IMR-90 (cell line): ENCODE measurements around the gene NET1. TPM values are rescaled to one million over a fixed set of nuclear protein-coding genes. Genes with fewer than 3 reads are reported as not detected.

Source experiments
- ATAC-seq: fragments of 200-7000 bp; cut with Tn5 transposase; 2 replicates; pipeline ENCODE4 v1.9.1; 2020; ENCODE audit warnings: low read depth, mild to moderate bottlenecking, moderate library complexity
- BruUV-seq: library from RNA; stranded (reverse); fragments of 400-500 nt; replicated peaks from 2 replicates; lab custom pipeline; 2021; lab: Mats Ljungman, UMichigan
- CTCF ChIA-PET: fragments of 300-600 bp; formaldehyde crosslinking; extraction: SDS; loops from one replicate; lab custom pipeline; 2021; ENCODE audit warnings: antibody characterized with exemption; lab: Yijun Ruan, JAX
- POLR2A ChIA-PET: fragments of 300-600 bp; sonication (Branson Sonifier 250); formaldehyde crosslinking; loops from one replicate; lab custom pipeline; 2022; ENCODE audit warnings: antibody characterized with exemption; ENCODE audit not compliant: unreplicated experiment; lab: Charles Lee
- DNase-seq: peaks from one replicate; pipeline ENCODE4 v3.0.0; 2013
- H2AFZ ChIP-seq: replicated peaks from 2 replicates; pipeline ENCODE3; 2013; ENCODE audit warnings: low read length, mild to moderate bottlenecking; ENCODE audit not compliant: poor library complexity
- H2AK5ac ChIP-seq: 2 replicates; pipeline ENCODE4 v1.6.1; 2013; ENCODE audit warnings: low read depth, low read length, inconsistent platforms
- H2AK9ac ChIP-seq: replicated peaks from 2 replicates; pipeline ENCODE3; 2013; ENCODE audit warnings: mild to moderate bottlenecking, low read depth, low read length, moderate library complexity; ENCODE audit not compliant: poor library complexity
- H2BK120ac ChIP-seq: 2 replicates; pipeline ENCODE4 v1.6.1; 2013; ENCODE audit warnings: low read depth, low read length, inconsistent platforms
- H2BK15ac ChIP-seq: 3 replicates; pipeline ENCODE4 v1.6.1; 2013; ENCODE audit warnings: low read depth, low read length, inconsistent platforms
- H2BK20ac ChIP-seq: 2 replicates; pipeline ENCODE4 v1.6.1; 2013; ENCODE audit warnings: low read depth, mild to moderate bottlenecking, inconsistent platforms, low read length, moderate library complexity
- H2BK5ac ChIP-seq: 2 replicates; pipeline ENCODE4 v1.6.1; 2013; ENCODE audit warnings: mild to moderate bottlenecking, low read depth, low read length, inconsistent platforms; ENCODE audit not compliant: poor library complexity, severe bottlenecking
- H3K14ac ChIP-seq: replicated peaks from 2 replicates; pipeline ENCODE4 v1.6.1; 2013; ENCODE audit warnings: low read depth, low read length, inconsistent platforms
- H3K18ac ChIP-seq: 2 replicates; pipeline ENCODE4 v1.6.1; 2013; ENCODE audit warnings: low read depth, low read length, control low read depth
- H3K23ac ChIP-seq: 2 replicates; pipeline ENCODE4 v1.6.1; 2013; ENCODE audit warnings: low read depth, low read length, inconsistent platforms
- H3K27ac ChIP-seq: 2 replicates; pipeline ENCODE4 v1.5.1; 2013; ENCODE audit warnings: mild to moderate bottlenecking, control low read depth, low read length; ENCODE audit not compliant: insufficient read depth
- H3K27me3 ChIP-seq: 2 replicates; pipeline ENCODE4 v1.6.1; 2013; ENCODE audit warnings: low read length; ENCODE audit not compliant: control insufficient read depth, insufficient read depth
- H3K36me3 ChIP-seq: 2 replicates; pipeline ENCODE4 v1.6.1; 2013; ENCODE audit warnings: low read length, mixed read lengths; ENCODE audit not compliant: control insufficient read depth, insufficient read depth
- H3K4ac ChIP-seq: 2 replicates; pipeline ENCODE4 v1.6.1; 2013; ENCODE audit warnings: low read depth, low read length, inconsistent platforms
- H3K4me1 ChIP-seq: 2 replicates; pipeline ENCODE4 v1.6.1; 2013; ENCODE audit warnings: low read length, mixed read lengths; ENCODE audit not compliant: control insufficient read depth, insufficient read depth
- H3K4me2 ChIP-seq: 2 replicates; pipeline ENCODE4 v1.6.1; 2013; ENCODE audit warnings: low read depth, mild to moderate bottlenecking, control low read depth, low read length, moderate library complexity
- H3K4me3 ChIP-seq: 2 replicates; pipeline ENCODE4 v1.5.1; 2013; ENCODE audit warnings: low read depth, mild to moderate bottlenecking, control low read depth, low read length, moderate library complexity; ENCODE audit not compliant: insufficient read depth
- H3K56ac ChIP-seq: 2 replicates; pipeline ENCODE4 v1.6.1; 2013; ENCODE audit warnings: low read length, inconsistent platforms; ENCODE audit not compliant: insufficient read depth; ENCODE audit errors: extremely low read depth
- H3K79me1 ChIP-seq, 2 experiments: 2 replicates each; pipeline ENCODE4 v1.6.1; 2013; ENCODE audit warnings: low read length in 2 of 2, inconsistent platforms in 1 of 2, low read depth in 1 of 2
- H3K9ac ChIP-seq: 2 replicates; pipeline ENCODE4 v1.6.1; 2013; ENCODE audit warnings: low read depth, low read length, control low read depth
- H3K9me1 ChIP-seq: 2 replicates; pipeline ENCODE4 v1.6.1; 2013; ENCODE audit warnings: low read length, inconsistent platforms; ENCODE audit not compliant: insufficient read depth
- H3K9me3 ChIP-seq: 2 replicates; pipeline ENCODE4 v1.6.1; 2013; ENCODE audit warnings: low read length; ENCODE audit not compliant: control insufficient read depth, insufficient read depth
- H4K20me1 ChIP-seq: 2 replicates; pipeline ENCODE4 v1.6.1; 2013; ENCODE audit warnings: low read length, inconsistent platforms; ENCODE audit not compliant: insufficient read depth
- H4K5ac ChIP-seq: 2 replicates; pipeline ENCODE4 v1.6.1; 2013; ENCODE audit warnings: mild to moderate bottlenecking, low read depth, low read length, control low read depth
- H4K8ac ChIP-seq, 2 experiments: 2 replicates each; pipeline ENCODE4 v1.6.1; 2013; ENCODE audit warnings: low read depth in 2 of 2, low read length in 2 of 2, control low read depth in 1 of 2, inconsistent platforms in 1 of 2
- H4K91ac ChIP-seq: 2 replicates; pipeline ENCODE4 v1.6.1; 2013; ENCODE audit warnings: low read depth, low read length, inconsistent platforms; ENCODE audit not compliant: insufficient read depth
- BHLHE40 ChIP-seq: fragments of 150-350 bp; IDR thresholded peaks from 2 replicates; pipeline ENCODE4 v1.6.1; 2016; ENCODE audit warnings: mild to moderate bottlenecking, low read depth, low read length
- CEBPB ChIP-seq: IDR thresholded peaks from 2 replicates; pipeline ENCODE4 v1.6.1; 2012; ENCODE audit warnings: low read depth, low read length, improper control_type of control experiment
- CHD1 ChIP-seq: IDR thresholded peaks from 2 replicates; pipeline ENCODE4 v1.6.1; 2012; ENCODE audit warnings: low read depth, low read length, improper control_type of control experiment
- CTCF ChIP-seq: conservative IDR thresholded peaks from 2 replicates; pipeline ENCODE4 v1.5.1; 2012; ENCODE audit warnings: mild to moderate bottlenecking, low read depth, low read length, improper control_type of control experiment
- ELK1 ChIP-seq: fragments of 150-350 bp; IDR thresholded peaks from 2 replicates; pipeline ENCODE4 v1.6.1; 2016; ENCODE audit warnings: low read depth, mild to moderate bottlenecking, low read length, moderate library complexity, borderline replicate concordance
- FOS ChIP-seq: fragments of 150-350 bp; IDR thresholded peaks from 2 replicates; pipeline ENCODE4 v1.6.1; 2016; ENCODE audit warnings: low read depth, low read length
- MAFK ChIP-seq: IDR thresholded peaks from 2 replicates; pipeline ENCODE4 v1.6.1; 2012; ENCODE audit warnings: low read depth, low read length, improper control_type of control experiment
- MAZ ChIP-seq: IDR thresholded peaks from 2 replicates; pipeline ENCODE4 v1.6.1; 2012; ENCODE audit warnings: low read depth, mild to moderate bottlenecking, low read length, improper control_type of control experiment, moderate library complexity, borderline replicate concordance
- MXI1 ChIP-seq: IDR thresholded peaks from 2 replicates; pipeline ENCODE4 v1.6.1; 2012; ENCODE audit warnings: low read depth, mild to moderate bottlenecking, low read length, moderate library complexity, borderline replicate concordance
- POLR2A ChIP-seq: IDR thresholded peaks from 2 replicates; pipeline ENCODE4 v1.6.1; 2012; ENCODE audit warnings: mild to moderate bottlenecking, low read depth, low read length
- RAD21 ChIP-seq: IDR thresholded peaks from 2 replicates; pipeline ENCODE4 v1.6.1; 2012; ENCODE audit warnings: low read length, improper control_type of control experiment
- RCOR1 ChIP-seq: IDR thresholded peaks from 2 replicates; pipeline ENCODE4 v1.6.1; 2012; ENCODE audit warnings: mild to moderate bottlenecking, low read length, improper control_type of control experiment; ENCODE audit not compliant: insufficient replicate concordance
- RFX5 ChIP-seq: IDR thresholded peaks from 2 replicates; pipeline ENCODE4 v1.8.0; 2012; ENCODE audit warnings: low read depth, mild to moderate bottlenecking, low read length, moderate library complexity
- SMC3 ChIP-seq: fragments of 150-350 bp; IDR thresholded peaks from 2 replicates; pipeline ENCODE4 v1.6.1; 2016; ENCODE audit warnings: low read depth, mild to moderate bottlenecking, antibody characterized with exemption, low read length, moderate library complexity
- WGBS, 2 experiments: methylation state at CpG; one replicate each; pipeline versions ENCODE4 v1.1.5 to v1.1.7; 2013; ENCODE audit warnings: missing lambda C conversion rate in 2 of 2; ENCODE audit not compliant: insufficient read length in 1 of 2; ENCODE audit errors: extremely low coverage in 2 of 2; 5-methylcytosine and 5-hydroxymethylcytosine counted together
- dilution Hi-C: fragments of 300-500 bp; cut with HindIII; formaldehyde crosslinking; loops from one replicate; pipeline ENCODE4 v1.14.3; 2018; ENCODE audit warnings: low sequenced_read_pairs; ENCODE audit not compliant: unreplicated experiment
- in situ Hi-C: fragments of 300-500 bp; cut with MboI; formaldehyde crosslinking; loops from 3 replicates; pipeline ENCODE4 v1.14.3; 2019; ENCODE audit warnings: low sequenced_read_pairs, inconsistent platforms, mixed read lengths
- intact Hi-C: fragments of 100-400 bp; cut with micrococcal nuclease; formaldehyde crosslinking; loops from 2 replicates; pipeline ENCODE4 v1.10.0; 2022
- polyA plus RNA-seq, 3 experiments: library from polyadenylated mRNA; depleted of rRNA; stranded (reverse); fragments of >200 nt; gene quantifications; 2 replicates each; pipeline ENCODE4 v1.2.3, GENCODE V29; 2012; ENCODE audit warnings: low replicate concordance in 1 of 3
- total RNA-seq: library from RNA; depleted of rRNA; stranded (reverse); fragments of >200 nt; gene quantifications from 2 replicates; pipeline ENCODE4 v1.2.3, GENCODE V29; 2012
- TF ChIP-seq, protein P1 (sequence below): fragments of 150-350 bp; IDR thresholded peaks from 2 replicates; pipeline ENCODE4 v1.6.1; 2017; ENCODE audit warnings: mild to moderate bottlenecking, antibody characterized with exemption, low read length, low read depth

NET1 gene
- total and polyA plus RNA-seq, 2 of the 4 experiments (the other 2 are of a cell fraction) = 20.0 to 54.7 TPM

DNA sequence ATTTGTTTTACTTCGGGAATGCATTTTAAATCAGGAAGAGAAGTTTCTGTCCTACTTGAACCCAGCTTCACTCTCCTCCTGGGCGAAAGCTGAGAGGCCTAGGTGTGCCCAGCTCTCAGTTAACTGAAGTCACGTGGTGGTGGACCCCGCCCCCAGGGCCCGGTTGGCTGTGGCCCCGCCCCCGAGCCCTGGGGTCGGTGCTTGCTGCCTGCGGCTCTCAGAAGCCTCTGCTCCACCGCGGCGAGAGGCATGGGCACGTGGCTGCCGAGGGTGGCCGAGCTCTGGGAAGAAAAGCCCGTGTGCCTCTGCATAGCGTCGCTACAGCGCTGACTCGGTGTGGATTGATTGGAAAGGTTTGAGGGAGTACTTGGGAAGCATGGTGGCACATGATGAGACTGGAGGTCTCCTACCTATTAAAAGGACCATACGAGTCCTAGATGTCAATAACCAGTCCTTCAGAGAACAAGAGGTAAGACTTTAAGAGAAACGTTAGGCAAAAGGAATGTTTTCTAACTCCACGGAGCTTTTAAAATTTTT lies 34.1 kb downstream of the NET1 start:
- Histone ChIP-seq H2BK5ac (peak overlapping the region; percentile 92), H3K27ac (peak overlapping the region; percentile 74), H2AK9ac (peak overlapping the region; percentile 92), H4K5ac (peak overlapping the region; percentile 77), H3K4me1 (peaks cover 5% of the 10 kb centered on the region; the same call in 1 of the 2 replicates), H4K20me1 (no peaks in the 10 kb centered on the region), H3K9ac (peak overlapping the region; percentile 88), H3K18ac (peak overlapping the region; percentile 87), H3K27me3 (no peaks in the 10 kb centered on the region), H4K91ac (peak overlapping the region; percentile 40), H2AFZ (peak overlapping the region; percentile 89), H3K9me3 (no peaks in the 10 kb centered on the region), H3K79me1 (peaks cover 7 to 38% of the 10 kb centered on the region in 2 experiments), H3K4me3 (peak overlapping the region; percentile 64), H3K14ac (peak overlapping the region; percentile 91), H2BK20ac (peak overlapping the region; percentile 71), H2BK120ac (peak overlapping the region; percentile 78), H3K4ac (peak overlapping the region; percentile 69), H3K23ac (peak overlapping the region; percentile 85; the same call in 1 of the 2 replicates), H3K9me1 (no peaks in the 10 kb centered on the region), H2AK5ac (peak overlapping the region; percentile 55), H3K36me3 (no peaks in the 10 kb centered on the region), H2BK15ac (peak overlapping the region; percentile 79; the same call in 1 of the 3 replicates), H3K4me2 (peak overlapping the region; percentile 99), H4K8ac (peak overlapping the region; percentile 14 to 84; a peak in 3 of 4 replicates), H3K56ac (peak overlapping the region; percentile 69)
- dilution Hi-C loops (no loop called here), in situ Hi-C loops (no loop called here), intact Hi-C loops (loop anchor here (2.0 to 5.0 kb wide), 2 partner anchors 100 to 241 kb away; no protein-coding TSS in a partner anchor)
- CTCF ChIA-PET = interaction anchor here (0.6 to 2.2 kb wide), 5 partner anchors 12 to 1026 kb away, joined by 3 to 20 read pairs (median 4); no protein-coding TSS in a partner anchor
- peak; percentile 84 for DNase-seq
- BruUV-seq = no TSS peak
- WGBS, 2 experiments = no CpG with 5 or more reads among the region's 23 CpGs
- peak; percentile 91 for ATAC-seq
- POLR2A ChIA-PET = interaction anchor here (0.6 to 1.0 kb wide), 2 partner anchors 21 to 182 kb away, joined by 3 read pairs; no protein-coding TSS in a partner anchor
- no peak for TF ChIP-seq ELK1
- TF ChIP-seq MAZ = peak; percentile 72; the same call in 1 of the 2 replicates
- TF ChIP-seq, protein P1, sequence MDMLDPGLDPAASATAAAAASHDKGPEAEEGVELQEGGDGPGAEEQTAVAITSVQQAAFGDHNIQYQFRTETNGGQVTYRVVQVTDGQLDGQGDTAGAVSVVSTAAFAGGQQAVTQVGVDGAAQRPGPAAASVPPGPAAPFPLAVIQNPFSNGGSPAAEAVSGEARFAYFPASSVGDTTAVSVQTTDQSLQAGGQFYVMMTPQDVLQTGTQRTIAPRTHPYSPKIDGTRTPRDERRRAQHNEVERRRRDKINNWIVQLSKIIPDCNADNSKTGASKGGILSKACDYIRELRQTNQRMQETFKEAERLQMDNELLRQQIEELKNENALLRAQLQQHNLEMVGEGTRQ = peak; percentile 92
- peak; percentile 73 for TF ChIP-seq BHLHE40
- TF ChIP-seq CEBPB = no peak
- no peak for TF ChIP-seq CTCF
- TF ChIP-seq RAD21 = peak; percentile 5; the same call in 1 of the 2 replicates
- TF ChIP-seq POLR2A = peak; percentile 98
- TF ChIP-seq CHD1 = no peak
- TF ChIP-seq SMC3 = no peak
- TF ChIP-seq MXI1 = peak; percentile 96
- TF ChIP-seq RCOR1 = peak; percentile 30
- no peak for TF ChIP-seq FOS
- no peak for TF ChIP-seq RFX5
- TF ChIP-seq MAFK = no peak
